Measurements from ENCODE around the gene OAS3. TPM values are rescaled to one million over a fixed set of nuclear protein-coding genes. Genes with fewer than 3 reads are reported as not detected.

Gene OAS3
- total RNA-seq, 1 experiment from 2014 or later: 29.5 TPM

DNA sequence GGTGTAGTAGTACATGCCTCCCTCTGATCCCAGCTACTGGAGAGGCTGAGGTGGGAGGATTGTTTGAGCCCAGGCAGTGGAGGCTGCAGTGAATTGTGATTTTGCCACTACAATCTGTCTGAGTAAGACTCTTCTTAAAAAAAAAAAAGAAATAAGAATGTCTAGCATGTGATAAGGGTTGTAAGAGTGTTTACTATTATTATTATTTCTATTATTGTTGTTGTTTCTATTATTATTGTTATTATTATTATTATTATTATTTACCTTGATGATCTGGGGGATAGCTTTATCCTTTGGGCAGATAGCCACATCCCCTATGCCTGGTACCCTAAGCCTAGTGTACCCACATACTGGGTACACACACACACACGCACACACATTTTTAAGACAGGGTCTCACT lies 4.3 kb downstream of the OAS3 start:
- Histone ChIP-seq H2AFZ (ENCODE audit: low read depth, low read length, poor library complexity, severe bottlenecking) (no peak overlapping the region), H3K36me3 (ENCODE audit: control insufficient read depth in 1 of 2, insufficient read depth in 2 of 2, low read length in 2 of 2) (peaks cover 0 to 3% of the 10 kb centered on the region in 2 experiments; a peak in 1 of 4 replicates), H3K4me3 (replicated peaks in 1 of 2; ENCODE audit: low read depth in 1 of 2, low read length in 2 of 2) (no peak overlapping the region), H3K79me2 (ENCODE audit: insufficient read depth, low read length) (no peaks in the 10 kb centered on the region; the same call in 1 of the 2 replicates), H3K4me2 (ENCODE audit: low read length) (no peak overlapping the region), H3K4me1 (ENCODE audit: control insufficient read depth in 1 of 2, insufficient read depth in 2 of 2, low read length in 2 of 2) (peaks cover 5 to 11% of the 10 kb centered on the region in 2 experiments; a peak in 2 of 4 replicates), H3K27me3 (ENCODE audit: insufficient read depth, low read length) (no peaks in the 10 kb centered on the region), H3K9me3 (ENCODE audit: control insufficient read depth in 1 of 2, insufficient read depth in 1 of 2, low read depth in 1 of 2, low read length in 2 of 2) (no peaks in the 10 kb centered on the region), H4K20me1 (ENCODE audit: insufficient read depth) (no peaks in the 10 kb centered on the region), H3K27ac (ENCODE audit: low read depth, low read length) (no peak overlapping the region), H3K9me2 (ENCODE audit: insufficient read depth) (no peaks in the 10 kb centered on the region), H3K9ac (ENCODE audit: low read length) (no peak overlapping the region)
- intact Hi-C loops (cut with micrococcal nuclease): no loop called here
- CTCF ChIA-PET: no interaction called here
- no TSS peak for BruUV-seq (replicated peaks)
- TF ChIP-seq SP1 (IDR thresholded peaks at IDR 0.05; ENCODE audit: low read depth) (no peak), SIN3A (IDR thresholded peaks at IDR 0.05; ENCODE audit: low read depth) (no peak), ZNF274 (IDR thresholded peaks at IDR 0.05; ENCODE audit: low read depth, low read length) (no peak), CBX3 (IDR thresholded peaks at IDR 0.05; ENCODE audit: low read depth) (no peak), TCF7L2 (IDR thresholded peaks at IDR 0.05; ENCODE audit: borderline replicate concordance, extremely low read depth, insufficient read depth, insufficient read length) (no peak), RAD21 (IDR thresholded peaks at IDR 0.05; ENCODE audit: low read depth) (no peak), EGR1 (IDR thresholded peaks at IDR 0.05; ENCODE audit: low read depth) (no peak), YY1 (IDR thresholded peaks at IDR 0.05; ENCODE audit: extremely low read depth, insufficient replicate concordance, low read depth, low read length) (no peak), FOSL1 (IDR thresholded peaks at IDR 0.05; ENCODE audit: low read depth) (no peak), CEBPB (IDR thresholded peaks at IDR 0.05; ENCODE audit: low read depth) (no peak), EZH2 (IDR thresholded peaks at IDR 0.05) (no peak)
- TF ChIP-seq, protein P1, sequence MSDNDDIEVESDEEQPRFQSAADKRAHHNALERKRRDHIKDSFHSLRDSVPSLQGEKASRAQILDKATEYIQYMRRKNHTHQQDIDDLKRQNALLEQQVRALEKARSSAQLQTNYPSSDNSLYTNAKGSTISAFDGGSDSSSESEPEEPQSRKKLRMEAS (IDR thresholded peaks at IDR 0.05): no peak
- TF ChIP-seq, protein P2, sequence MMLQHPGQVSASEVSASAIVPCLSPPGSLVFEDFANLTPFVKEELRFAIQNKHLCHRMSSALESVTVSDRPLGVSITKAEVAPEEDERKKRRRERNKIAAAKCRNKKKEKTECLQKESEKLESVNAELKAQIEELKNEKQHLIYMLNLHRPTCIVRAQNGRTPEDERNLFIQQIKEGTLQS (IDR thresholded peaks at IDR 0.05): no peak
- TF ChIP-seq, protein P3, sequence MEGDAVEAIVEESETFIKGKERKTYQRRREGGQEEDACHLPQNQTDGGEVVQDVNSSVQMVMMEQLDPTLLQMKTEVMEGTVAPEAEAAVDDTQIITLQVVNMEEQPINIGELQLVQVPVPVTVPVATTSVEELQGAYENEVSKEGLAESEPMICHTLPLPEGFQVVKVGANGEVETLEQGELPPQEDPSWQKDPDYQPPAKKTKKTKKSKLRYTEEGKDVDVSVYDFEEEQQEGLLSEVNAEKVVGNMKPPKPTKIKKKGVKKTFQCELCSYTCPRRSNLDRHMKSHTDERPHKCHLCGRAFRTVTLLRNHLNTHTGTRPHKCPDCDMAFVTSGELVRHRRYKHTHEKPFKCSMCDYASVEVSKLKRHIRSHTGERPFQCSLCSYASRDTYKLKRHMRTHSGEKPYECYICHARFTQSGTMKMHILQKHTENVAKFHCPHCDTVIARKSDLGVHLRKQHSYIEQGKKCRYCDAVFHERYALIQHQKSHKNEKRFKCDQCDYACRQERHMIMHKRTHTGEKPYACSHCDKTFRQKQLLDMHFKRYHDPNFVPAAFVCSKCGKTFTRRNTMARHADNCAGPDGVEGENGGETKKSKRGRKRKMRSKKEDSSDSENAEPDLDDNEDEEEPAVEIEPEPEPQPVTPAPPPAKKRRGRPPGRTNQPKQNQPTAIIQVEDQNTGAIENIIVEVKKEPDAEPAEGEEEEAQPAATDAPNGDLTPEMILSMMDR (IDR thresholded peaks at IDR 0.05 in 2 of 3, conservative IDR thresholded peaks at IDR 0.05 in 1 of 3; ENCODE audit: borderline replicate concordance in 1 of 3, insufficient read depth in 1 of 3, low read depth in 2 of 3, low read length in 2 of 3): no peak
- TF ChIP-seq, protein P4, sequence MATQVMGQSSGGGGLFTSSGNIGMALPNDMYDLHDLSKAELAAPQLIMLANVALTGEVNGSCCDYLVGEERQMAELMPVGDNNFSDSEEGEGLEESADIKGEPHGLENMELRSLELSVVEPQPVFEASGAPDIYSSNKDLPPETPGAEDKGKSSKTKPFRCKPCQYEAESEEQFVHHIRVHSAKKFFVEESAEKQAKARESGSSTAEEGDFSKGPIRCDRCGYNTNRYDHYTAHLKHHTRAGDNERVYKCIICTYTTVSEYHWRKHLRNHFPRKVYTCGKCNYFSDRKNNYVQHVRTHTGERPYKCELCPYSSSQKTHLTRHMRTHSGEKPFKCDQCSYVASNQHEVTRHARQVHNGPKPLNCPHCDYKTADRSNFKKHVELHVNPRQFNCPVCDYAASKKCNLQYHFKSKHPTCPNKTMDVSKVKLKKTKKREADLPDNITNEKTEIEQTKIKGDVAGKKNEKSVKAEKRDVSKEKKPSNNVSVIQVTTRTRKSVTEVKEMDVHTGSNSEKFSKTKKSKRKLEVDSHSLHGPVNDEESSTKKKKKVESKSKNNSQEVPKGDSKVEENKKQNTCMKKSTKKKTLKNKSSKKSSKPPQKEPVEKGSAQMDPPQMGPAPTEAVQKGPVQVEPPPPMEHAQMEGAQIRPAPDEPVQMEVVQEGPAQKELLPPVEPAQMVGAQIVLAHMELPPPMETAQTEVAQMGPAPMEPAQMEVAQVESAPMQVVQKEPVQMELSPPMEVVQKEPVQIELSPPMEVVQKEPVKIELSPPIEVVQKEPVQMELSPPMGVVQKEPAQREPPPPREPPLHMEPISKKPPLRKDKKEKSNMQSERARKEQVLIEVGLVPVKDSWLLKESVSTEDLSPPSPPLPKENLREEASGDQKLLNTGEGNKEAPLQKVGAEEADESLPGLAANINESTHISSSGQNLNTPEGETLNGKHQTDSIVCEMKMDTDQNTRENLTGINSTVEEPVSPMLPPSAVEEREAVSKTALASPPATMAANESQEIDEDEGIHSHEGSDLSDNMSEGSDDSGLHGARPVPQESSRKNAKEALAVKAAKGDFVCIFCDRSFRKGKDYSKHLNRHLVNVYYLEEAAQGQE (IDR thresholded peaks at IDR 0.05; ENCODE audit: low read depth): no peak
- RAD21 ChIA-PET (ENCODE audit: low non-redundant PET in 1 of 2, low total read pairs in 2 of 2, uncharacterized antibody in 2 of 2, unreplicated experiment in 2 of 2): no interaction called here
- POLR2A ChIA-PET: no interaction called here
- ATAC-seq: no peak
- no peak for DNase-seq (ENCODE audit: low read depth, low spot score)
